ENCODE data around the gene CACNA1S.

CACNA1S gene

DNA sequence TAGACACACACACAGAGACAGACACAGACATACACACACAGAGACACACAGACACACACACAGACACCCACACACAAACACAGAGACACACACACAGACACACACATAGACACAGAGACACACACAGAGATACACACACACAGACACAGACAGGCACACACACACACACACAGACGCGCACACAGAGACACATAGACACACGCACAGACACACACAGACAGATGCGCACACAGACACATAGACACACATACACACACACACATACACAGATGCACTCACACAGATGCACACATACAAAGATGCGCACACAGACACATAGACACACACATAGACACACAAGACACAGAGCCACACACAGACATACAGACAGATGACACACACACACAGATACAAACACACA, 104.7 kb downstream of the CACNA1S start:
- DNase-seq: no peak

GRCh38 chr1:201006450-201006849, 105.8 kb downstream of the CACNA1S start:
- DNase-seq: no peak

DNA sequence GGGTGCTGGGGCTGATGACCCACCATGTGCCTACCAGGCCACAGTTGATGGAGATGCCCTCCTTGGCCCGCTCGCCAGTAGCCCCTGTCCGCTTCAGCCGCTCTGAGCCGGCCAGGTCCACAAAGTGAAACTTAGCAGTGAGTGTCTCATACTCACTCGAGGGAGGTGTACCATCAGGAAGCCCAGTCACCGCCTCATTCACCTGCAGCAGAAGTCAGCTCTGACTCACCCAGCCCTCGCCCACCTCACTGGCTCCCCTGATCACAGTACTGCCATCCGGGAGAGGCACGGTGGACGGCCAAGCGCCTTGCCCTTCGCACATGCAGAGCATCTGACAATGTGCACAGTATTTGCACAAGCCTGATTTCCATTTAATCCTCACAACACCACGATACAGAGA, 107.5 kb downstream of the CACNA1S start:
- DNase-seq: no peak

DNA sequence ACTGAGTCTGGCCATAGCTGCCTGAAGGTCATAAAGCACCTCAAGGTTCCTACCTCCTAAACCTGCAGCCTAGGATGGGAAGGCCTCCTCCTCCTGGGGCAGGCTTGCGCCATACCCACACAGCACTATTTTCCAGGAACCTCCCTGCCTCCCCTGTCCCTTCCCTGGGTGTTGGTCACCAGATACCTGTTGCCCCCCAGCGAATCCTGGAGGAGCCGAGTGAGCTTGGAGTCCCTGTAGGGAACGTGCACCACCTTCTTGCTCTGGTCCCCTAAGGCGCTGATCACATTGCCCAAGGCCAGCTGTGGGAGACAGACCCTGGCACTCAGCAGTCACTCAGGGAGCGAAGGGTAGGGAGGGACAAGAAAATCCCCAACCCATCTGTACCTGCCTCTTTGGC, 108.1 kb downstream of the CACNA1S start:
- no peak for DNase-seq

DNA sequence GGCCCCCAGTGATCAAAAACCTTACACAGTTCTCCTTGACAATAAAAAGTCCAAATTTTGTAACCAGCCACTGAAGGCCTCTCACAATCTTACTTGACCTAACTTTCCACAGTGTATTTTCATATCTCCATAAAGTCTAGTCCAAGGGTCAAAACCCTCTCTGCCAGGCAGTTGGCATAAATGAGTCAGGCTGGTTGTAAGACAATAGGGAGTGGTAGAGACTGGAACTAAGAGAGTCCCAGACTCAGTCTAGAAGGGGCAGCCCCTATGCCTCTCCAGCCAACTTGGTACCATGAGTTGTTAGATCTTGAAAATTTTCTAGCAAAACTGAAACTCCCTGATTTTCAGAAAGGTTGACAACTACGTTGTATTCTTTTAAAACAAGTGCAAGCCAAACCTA, 109.7 kb downstream of the CACNA1S start:
- DNase-seq: no peak

- DNase-seq: no peak
These were observed 110.3 kb downstream of the CACNA1S start for GRCh38 chr1:201001962-201002361.

GRCh38 chr1:201000391-201000790, 111.8 kb downstream of the CACNA1S start:
- DNase-seq: no peak

DNA sequence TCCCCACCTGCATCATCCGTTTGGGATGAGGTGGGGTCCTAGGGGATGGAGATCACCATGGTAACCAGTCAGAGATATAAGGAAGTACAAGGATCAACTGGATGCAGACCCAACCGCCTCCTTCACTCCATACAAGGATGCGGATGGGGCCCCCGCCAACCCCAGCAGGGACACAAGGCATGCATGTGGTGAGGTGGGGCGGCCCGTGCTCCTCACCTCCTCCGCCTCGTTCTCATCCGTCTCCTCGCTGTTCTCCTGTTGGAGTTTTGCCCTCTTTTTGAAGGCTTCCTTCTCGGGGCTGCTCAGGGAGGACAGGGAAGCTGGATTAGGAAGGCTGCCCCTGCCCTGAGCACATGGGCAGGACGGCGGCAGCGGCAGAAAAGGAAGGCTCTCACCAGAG, 112.6 kb downstream of the CACNA1S start:
- no peak for DNase-seq

GRCh38 chr1:200998323-200998722, 113.9 kb downstream of the CACNA1S start:
- no peak for DNase-seq

- DNase-seq: no peak
These were observed 119.7 kb downstream of the CACNA1S start for GRCh38 chr1:200992382-200993048.

GRCh38 chr1:200991097-200991614, 121.1 kb downstream of the CACNA1S start:
- no peak for DNase-seq

DNA sequence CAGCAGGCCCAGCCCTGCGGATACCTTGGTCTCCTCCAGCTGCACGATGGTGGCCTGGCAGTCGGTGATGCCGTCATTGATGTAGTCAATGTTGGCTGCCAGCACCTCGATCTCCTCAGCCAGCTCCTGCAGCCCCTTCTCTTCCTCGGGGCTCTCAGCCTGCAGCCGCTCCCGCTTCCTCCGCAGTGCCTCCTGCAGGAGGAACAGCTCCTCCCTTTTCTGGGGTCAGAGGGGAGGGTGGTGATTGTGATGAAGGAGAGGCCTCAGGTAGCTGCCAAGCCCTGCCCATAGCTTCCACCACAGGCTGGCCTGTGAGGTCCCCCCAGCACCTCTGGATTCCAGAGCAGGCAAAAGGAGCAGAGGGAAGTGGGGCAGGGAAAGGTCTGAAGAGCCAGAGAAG, 122.1 kb downstream of the CACNA1S start:
- DNase-seq: no peak

Data from DMS79 treated with DMSO at 0.1 percent for 48 hours (cell line).